ENCODE results near the gene MT1B. TPM values are rescaled to one million over a fixed set of nuclear protein-coding genes. Genes with fewer than 3 reads are reported as not detected.
A peak's percentile ranks its signal among the peaks of the same experiment; 100 is the strongest.

The MT1B gene
- total and polyA plus RNA-seq, 8 donors = 0.45 to 0.66 TPM; not detected in 6

DNA sequence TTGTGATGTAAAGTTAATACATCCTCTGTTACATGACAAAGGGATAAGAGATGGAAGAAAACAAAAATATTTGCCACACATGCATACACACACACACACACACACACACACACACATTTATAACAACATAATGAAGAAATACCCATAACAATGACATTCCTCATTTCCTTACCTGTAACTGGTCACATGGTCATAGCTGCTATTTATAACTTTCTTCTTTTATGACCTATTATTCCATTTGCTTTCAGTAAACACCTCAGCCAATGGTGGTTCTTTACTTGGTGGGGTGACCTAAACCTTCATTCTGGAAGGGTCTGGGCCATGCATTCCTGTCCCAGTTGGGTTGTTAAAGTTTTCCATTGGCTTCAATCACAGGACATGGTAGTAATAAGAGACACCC is 38.0 kb upstream of the MT1B start:
- intact Hi-C loops (cut with DNase I) = no loop called here
- ATAC-seq (no peak), DNase-seq (no peak)
- Histone ChIP-seq H3K27me3 (peaks cover 0 to 22% of the 10 kb centered on the region in 2 donors), H3K9me3 (no peaks in the 10 kb centered on the region), H3K27ac (no peak overlapping the region), H3K4me3 (no peak overlapping the region), H3K4me1 (peaks cover 9 to 38% of the 10 kb centered on the region in 2 donors), H3K36me3 (no peaks in the 10 kb centered on the region)
- TF ChIP-seq, protein P1, sequence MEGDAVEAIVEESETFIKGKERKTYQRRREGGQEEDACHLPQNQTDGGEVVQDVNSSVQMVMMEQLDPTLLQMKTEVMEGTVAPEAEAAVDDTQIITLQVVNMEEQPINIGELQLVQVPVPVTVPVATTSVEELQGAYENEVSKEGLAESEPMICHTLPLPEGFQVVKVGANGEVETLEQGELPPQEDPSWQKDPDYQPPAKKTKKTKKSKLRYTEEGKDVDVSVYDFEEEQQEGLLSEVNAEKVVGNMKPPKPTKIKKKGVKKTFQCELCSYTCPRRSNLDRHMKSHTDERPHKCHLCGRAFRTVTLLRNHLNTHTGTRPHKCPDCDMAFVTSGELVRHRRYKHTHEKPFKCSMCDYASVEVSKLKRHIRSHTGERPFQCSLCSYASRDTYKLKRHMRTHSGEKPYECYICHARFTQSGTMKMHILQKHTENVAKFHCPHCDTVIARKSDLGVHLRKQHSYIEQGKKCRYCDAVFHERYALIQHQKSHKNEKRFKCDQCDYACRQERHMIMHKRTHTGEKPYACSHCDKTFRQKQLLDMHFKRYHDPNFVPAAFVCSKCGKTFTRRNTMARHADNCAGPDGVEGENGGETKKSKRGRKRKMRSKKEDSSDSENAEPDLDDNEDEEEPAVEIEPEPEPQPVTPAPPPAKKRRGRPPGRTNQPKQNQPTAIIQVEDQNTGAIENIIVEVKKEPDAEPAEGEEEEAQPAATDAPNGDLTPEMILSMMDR (IDR thresholded peaks at IDR 0.05) = no peak

DNA sequence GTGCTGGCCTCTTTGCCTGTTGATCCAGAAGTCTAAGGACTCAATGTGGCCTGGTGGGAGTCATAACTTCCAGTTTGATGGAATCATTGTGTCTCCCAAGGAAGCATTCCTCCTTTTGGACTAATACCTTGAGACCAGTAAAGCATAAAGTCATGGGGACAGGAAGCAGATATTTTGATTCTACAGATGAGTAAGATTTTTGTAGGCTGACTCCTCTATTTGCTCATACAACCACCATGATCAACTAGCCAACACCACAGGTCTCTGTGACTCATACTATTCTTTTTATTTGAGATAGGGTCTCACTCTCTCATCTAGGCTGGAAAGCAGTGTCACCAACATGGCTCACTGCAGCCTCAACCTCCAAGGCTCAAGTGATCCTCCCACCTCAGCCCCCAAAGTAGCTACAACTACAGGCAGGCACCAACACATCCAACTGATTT is 37.1 kb upstream of the MT1B start:
- no peaks in the 10 kb centered on the region for H3K9me3 ChIP-seq
- DNase-seq (no peak), ATAC-seq (no peak)
- H3K27ac ChIP-seq = no peak overlapping the region
- H3K36me3 ChIP-seq = no peaks in the 10 kb centered on the region
- H3K27me3 ChIP-seq = peaks cover 0 to 31% of the 10 kb centered on the region in 2 donors
- H3K4me1 ChIP-seq = peaks cover 9 to 31% of the 10 kb centered on the region in 2 donors
- intact Hi-C loops (cut with DNase I) = no loop called here
- TF ChIP-seq, protein P1 (IDR thresholded peaks at IDR 0.05) = no peak
- H3K4me3 ChIP-seq = no peak overlapping the region

DNA sequence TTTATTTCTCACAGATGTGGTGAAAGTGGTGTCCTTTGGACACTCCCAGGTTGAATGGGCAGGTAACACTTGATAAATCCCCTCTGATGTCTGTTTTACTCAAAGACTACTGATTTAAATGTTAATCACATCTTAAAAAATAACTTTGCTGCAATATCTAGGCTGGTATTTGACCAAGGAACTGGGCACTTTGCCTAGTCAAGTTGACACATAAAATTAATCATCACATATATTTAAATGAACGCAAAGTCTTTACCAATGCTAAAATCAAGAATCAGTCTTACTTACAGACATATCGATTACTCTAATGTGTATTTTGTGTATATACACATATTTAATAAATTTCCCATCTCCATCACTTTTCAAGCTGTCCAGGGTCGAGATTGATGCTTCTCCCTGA is 36.3 kb upstream of the MT1B start:
- H3K4me3 ChIP-seq = no peak overlapping the region
- H3K27ac ChIP-seq = no peak overlapping the region
- DNase-seq (no peak), ATAC-seq (no peak)
- no peaks in the 10 kb centered on the region for H3K36me3 ChIP-seq
- peaks cover 0 to 31% of the 10 kb centered on the region in 2 donors for H3K27me3 ChIP-seq
- peaks cover 4 to 25% of the 10 kb centered on the region in 2 donors for H3K4me1 ChIP-seq
- TF ChIP-seq, protein P1 (IDR thresholded peaks at IDR 0.05) = no peak
- H3K9me3 ChIP-seq = no peaks in the 10 kb centered on the region
- intact Hi-C loops (cut with DNase I) = no loop called here

DNA sequence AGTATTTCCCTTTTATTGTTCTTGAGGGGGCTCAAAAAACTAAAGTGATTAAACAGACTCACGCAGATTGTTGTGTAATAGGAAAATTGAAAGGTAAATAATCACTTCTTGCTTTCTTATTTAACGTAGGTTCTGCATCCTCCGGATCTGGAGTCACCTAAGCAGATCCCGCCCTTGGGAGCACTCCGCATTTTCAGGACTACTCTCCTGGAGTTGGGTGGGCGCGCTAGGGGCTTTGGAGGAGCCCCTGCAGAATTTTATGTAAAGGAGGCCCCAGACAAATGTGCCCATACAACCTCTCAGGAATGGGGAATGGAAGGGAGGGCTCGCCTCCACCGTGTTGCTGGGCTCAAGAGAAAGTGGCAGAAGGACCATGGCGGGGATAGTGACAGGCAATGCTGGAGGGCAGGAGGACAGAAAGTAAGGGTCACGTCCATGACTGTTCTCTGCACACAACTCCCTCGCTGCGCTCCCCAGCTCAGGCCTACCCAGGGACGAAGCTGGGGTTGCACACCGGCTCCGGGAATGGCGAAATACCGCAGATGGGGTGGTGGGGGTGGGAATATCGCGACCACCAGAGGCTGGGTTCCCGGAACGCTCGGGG is 35.0 kb upstream of the MT1B start:
- H3K27me3 ChIP-seq = peaks cover 0 to 31% of the 10 kb centered on the region in 2 donors
- no peaks in the 10 kb centered on the region for H3K9me3 ChIP-seq
- H3K4me3 ChIP-seq = peak overlapping the region; percentile 39 to 40
- intact Hi-C loops (cut with DNase I) = no loop called here
- peaks cover 0 to 13% of the 10 kb centered on the region in 2 donors for H3K4me1 ChIP-seq
- H3K36me3 ChIP-seq = no peaks in the 10 kb centered on the region
- DNase-seq = no peak
- H3K27ac ChIP-seq = peak overlapping the region; percentile 11 to 71
- TF ChIP-seq, protein P1 (IDR thresholded peaks at IDR 0.05) = no peak
- peak; percentile 30 for ATAC-seq

DNA sequence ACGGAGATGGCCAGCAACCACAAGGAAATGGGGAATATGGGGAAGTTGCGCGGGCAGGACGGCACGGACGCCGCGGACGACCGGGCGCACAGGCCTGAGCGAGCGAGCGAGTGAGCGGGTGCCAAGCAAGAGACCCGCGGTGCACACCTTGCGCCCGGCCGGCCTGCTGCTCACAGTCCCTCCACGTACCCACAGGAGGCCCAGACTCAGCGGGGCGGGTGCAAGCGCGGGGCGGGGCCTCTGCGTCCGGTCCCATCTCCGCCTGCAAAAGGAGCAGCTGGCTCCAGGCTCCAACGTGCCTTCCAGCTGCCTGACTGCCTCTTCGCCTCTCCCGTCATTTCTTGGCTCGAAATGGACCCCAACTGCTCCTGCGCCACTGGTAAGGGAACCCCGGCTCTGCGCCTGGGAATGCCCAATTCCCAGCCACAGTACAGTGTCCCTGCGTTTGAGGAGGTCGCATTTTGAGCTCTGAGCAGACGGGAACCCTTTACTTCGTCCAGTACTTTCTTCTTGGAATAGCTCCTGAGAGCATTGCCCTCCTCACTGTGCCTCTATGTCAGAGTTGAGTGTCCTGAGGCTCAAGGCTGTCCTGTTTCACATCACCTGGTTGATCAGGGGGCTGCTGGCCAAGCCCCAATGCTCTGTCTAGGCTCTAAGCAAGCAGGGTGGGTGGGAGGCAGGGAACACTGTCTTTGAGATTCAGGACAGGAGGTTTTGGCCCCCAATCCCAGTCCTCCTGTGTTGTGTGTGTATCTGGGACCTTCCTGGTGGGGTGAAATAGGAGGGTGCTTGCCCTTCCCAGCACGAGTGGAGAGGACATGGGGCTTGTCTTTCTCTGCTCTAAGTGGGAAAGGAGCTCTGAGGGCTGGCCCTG is 34.2 kb upstream of the MT1B start:
- DNase-seq (peak; percentile 79 to 93 (median 86)), ATAC-seq (peak; percentile 99)
- Histone ChIP-seq H3K4me3 (peak overlapping the region; percentile 39 to 40), H3K27me3 (peaks cover 0 to 31% of the 10 kb centered on the region in 2 donors), H3K4me1 (peaks cover 0 to 13% of the 10 kb centered on the region in 2 donors), H3K27ac (peak overlapping the region; percentile 11 to 71), H3K9me3 (no peaks in the 10 kb centered on the region), H3K36me3 (no peaks in the 10 kb centered on the region)
- TF ChIP-seq, protein P1 (IDR thresholded peaks at IDR 0.05) = peak in 1 of 2 donors; percentile 24
- intact Hi-C loops (cut with DNase I) = no loop called here
